T follicular helper cell (primary cell): ENCODE data around the gene PLEKHJ1.
A peak's percentile ranks its signal among the peaks of the same experiment; 100 is the strongest.

Experiments used
- DNase-seq: peaks from one replicate; pipeline ENCODE4 v3.0.0-alpha.2; 2020; ENCODE audit warnings: low read depth

The PLEKHJ1 gene

DNA sequence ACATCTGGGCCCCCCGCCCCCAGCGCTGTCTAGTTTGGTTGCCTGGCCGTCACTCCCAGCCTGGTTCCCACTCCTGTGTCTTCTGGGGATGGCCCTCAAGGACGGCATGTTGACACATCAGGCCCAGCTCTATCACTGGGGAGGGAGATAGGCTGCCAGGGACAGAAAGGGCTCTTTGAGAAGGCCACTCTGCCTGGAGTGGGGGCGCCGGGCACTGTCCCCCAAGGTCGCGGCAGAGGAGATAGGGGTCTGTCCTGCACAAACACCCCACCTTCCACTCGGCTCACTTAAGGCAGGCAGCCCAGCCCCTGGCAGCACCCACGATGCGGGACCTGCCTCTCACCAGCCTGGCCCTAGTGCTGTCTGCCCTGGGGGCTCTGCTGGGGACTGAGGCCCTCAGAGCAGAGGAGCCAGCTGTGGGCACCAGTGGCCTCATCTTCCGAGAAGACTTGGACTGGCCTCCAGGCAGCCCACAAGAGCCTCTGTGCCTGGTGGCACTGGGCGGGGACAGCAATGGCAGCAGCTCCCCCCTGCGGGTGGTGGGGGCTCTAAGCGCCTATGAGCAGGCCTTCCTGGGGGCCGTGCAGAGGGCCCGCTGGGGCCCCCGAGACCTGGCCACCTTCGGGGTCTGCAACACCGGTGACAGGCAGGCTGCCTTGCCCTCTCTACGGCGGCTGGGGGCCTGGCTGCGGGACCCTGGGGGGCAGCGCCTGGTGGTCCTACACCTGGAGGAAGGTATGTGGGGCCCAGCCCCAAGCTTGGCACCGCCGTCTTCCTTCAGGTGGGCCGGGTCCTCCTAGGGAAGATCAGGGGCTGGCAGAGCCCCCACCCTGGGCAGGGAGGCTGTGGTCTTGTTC is 13.1 kb upstream of the PLEKHJ1 start, which contains the start of gene AMH:
TSS of gene AMH (plus strand) at position 314 of the 857 bp plus-strand sequence. CDS start at position 324, 10 bp downstream.
- DNase-seq = no peak

DNA sequence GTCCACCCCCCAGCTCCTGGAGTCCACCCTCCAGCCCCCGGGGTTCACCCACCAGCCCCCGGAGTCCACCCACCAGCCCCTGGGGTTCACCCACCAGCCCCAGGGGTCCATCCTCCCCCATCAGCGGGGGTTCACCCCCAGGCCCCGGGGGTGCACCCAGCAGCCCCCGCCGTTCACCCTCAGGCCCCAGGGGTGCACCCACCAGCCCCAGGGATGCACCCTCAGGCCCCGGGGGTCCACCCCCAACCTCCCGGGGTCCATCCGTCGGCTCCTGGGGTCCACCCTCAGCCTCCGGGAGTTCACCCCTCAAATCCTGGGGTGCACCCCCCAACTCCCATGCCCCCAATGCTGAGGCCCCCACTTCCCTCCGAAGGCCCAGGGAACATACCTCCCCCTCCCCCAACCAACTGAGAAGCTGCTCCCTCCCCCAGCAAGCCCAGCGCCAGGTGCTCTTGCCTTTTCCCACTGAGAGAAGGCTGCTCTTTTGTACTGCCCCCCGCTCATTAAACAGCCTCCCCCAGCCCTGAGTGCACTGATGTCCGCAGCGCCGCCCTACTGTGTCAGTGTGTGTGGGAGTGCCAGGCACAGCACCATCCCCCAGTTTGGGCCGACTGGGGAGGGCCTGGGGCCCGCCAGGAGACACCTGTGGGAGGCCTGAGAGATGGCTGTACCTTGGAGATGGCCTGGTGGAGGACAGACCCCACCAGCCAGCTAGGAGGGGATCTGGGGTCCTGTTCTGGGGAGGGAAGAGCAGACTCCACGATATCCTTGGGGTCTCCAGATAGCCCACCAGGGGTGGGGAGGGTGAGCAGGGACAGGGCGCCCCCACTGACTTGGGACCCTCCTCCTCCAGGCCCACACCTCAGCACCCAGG is 12.2 kb upstream of the PLEKHJ1 start:
- DNase-seq = no peak

DNA sequence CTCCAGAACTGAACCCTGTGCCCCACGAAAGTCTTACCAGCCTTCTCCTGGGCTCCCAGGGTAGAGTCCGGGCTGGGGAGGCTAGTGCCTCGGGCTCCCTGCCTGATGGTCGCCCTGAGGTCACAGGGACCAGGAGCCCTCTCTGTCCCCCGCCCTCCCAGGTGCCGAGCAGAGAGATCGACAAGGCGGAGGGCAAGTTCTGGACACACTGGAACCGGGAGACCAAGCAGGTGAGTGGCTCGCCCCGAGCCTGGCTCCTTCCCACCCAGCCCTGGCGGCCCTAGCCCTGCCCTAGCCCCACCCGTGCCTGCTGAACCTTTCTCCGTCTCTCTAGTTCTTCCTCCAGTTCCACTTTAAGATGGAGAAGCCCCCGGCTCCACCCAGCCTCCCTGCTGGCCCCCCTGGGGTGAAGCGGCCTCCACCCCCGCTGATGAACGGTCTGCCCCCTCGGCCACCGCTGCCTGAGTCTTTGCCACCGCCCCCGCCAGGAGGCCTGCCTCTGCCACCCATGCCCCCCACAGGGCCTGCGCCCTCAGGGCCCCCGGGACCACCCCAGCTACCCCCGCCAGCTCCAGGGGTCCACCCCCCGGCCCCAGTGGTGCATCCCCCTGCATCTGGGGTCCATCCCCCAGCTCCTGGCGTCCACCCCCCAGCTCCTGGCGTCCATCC is 11.4 kb upstream of the PLEKHJ1 start:
- DNase-seq = no peak

DNA sequence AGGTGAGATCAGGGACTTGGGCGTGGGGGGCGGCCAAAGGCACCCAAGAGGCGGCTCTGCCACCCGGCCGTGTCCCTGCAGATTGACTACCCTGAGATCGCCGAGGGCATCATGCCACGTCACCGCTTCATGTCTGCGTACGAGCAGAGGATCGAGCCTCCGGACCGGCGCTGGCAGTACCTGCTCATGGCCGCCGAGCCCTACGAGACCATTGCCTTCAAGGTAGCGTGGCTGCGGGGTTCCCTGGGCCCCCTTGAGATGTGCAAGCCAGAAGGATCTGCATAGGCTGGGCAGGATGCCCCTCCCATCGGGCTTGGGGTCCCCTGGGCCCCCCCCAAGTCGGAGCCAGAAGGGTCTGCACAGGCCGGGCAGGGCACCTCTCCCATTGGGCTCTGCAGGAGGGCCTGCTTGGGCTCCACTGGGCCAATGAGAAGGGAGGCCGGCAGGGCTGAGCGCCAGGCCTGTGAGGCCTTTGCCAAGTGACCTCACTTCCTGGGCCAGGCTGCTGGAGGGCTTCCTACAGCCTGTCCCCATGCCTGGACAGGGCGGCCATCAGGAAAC is 10.8 kb upstream of the PLEKHJ1 start:
- DNase-seq = no peak

DNA sequence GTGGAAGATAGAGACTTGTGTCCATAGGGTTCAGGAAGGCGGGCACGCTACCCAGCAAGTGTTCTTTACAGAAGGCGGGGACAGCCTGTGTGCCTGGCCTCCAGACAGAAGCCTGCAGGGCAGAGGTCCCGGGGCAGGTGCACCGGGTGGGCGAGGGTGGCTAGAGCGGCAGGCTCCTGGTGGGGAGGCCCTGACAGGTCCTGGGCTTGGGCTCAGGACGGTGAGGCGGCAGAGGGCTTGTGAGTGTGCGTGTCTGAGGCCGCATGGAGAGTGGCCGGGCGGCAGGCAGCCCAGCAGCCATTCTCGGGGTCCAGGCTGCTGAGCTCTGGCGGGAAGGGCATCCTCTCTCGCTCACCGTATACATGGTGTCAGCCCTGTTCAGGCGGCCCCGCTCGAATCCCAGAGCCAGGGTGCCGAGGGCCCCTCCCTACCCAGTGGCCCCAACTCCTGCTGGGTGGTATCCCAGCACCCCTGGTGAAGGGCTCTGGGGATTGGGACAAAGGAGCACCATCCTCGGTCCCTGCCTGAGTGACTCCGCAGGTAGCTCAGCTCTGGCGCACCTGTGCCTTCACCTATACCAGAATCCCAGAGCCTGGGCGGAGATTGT is 10.0 kb upstream of the PLEKHJ1 start:
- no peak for DNase-seq

DNA sequence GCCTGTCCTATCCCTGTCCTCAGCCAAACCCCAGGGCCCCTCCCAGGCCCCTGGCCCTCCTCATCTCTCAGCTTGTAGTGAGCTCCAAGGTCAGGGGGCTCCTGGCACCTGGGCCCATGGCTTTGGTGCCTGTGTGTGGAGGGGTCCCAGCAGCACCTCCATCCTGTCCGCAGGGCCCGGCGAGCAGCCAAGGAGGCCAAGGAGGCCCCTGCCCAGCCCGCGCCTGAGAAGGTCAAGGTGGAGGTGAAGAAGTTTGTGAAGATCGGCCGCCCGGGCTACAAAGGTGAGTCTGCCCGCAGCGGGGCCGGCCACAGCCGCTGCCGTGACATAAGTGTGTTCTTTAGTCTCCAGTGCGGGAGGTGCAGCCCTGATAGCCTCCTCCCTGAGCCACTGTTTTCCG is 9.1 kb upstream of the PLEKHJ1 start:
- DNase-seq = no peak

DNA sequence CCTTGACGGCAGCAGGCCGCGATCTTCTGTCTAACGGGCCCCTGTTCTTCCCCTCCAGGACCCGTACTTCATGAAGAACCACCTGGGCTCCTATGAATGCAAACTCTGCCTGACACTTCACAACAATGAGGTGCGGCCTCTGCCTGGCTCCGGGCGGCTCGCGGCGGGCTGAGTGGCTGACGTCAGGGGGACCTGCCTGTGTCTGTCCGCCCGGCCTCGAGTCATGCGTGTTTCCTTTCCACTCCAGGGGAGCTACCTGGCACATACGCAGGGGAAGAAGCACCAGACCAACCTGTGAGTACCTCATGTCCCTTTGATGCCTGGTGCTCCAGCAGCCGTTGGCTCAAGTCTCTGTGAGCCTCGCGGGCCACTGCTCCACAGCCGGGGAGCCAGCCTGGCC is 8.4 kb upstream of the PLEKHJ1 start:
- no peak for DNase-seq

DNA sequence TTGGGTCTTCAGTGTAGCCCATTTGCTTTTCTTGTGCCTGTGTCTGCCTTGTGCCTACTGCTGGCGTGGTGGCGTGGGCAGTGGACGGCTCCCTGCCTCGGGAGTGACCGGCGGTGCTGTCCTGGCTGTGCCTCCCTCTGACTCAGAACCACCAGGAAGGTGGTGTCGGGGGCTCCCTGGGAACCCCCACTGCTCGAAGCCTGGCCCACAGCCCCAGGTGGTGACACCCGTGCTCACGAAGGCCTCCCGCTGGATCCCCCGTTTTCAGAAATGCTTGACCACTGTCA is 7.9 kb upstream of the PLEKHJ1 start:
- DNase-seq = no peak

DNA sequence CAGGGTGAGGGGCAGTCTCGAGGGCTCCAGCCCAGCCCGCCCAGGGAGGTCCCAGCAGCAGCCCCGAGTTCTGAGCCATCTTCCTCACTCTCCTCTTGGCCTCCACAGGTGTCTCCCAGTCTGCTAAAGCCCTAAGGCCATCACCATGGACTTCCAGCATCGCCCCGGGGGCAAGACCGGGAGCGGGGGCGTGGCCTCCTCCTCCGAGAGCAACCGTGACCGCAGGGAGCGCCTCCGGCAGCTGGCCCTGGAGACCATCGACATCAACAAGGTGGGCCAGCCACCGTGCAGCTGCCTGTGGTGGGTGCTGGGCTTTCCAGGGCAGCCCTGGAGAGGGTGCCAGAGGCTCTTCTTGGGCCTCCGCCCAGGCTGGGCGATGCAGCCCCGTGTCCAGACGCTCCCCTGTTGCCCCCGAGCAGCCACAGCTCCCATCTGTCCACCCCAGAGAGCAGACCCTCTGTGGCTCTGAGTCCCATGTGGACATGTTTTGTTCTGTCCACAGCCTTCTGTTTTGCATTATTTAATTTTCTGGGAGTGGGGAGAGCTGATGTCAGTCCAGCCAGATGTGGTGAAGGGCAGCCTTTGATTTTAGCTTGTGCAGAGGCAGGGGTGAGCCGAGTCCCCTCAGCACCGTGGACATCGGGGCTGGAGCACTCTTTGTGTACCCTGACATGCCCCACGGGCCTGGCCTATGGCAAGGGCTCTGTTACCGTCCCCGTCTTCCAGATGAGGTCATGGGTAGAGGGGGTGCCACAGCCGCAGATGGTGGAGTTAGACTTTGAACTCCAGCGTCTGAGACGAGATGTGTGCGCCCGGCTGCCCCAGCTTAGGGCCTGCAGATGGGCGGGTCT is 7.4 kb upstream of the PLEKHJ1 start:
- no peak for DNase-seq

DNA sequence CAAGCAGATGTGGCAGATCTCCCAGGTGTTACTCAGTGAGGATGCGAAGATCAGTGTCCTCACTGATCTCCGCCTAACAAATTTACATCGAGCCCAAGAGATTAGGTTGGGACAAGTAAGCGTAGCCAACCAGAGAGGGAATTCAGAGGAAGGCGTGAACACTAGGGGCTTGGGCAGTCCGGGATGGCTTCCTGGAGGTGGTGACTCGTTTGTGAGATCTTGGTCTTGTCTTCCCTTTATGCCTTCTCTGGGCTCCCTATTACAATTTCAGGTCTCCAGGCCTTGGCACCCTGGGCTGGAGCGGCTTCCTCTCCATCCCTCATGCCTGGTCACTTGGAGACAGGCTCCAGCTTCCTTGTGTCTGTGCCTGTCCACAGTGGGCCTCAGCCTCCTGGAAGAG is 6.7 kb upstream of the PLEKHJ1 start:
- no peak for DNase-seq

DNA sequence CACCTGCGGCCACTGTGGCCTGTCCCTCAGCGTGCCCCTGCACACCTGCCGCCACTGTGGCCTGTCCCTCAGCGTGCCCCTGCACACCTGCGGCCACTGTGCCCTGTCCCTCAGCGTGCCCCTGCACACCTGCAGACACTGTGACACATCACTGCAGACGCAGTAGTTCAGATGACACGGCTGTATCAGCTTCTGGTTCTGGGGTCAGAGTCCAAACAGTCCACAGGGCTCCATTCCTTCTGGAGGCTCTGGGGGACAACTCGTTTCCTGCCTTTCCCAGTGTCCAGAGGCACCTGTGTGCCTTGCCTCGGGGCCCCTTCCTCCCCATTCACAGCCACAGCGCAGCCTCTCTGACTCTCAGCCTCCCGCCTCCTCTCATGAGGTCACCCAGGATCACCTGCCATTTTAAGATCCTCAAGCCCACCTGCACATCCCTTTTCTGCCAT is 6.0 kb upstream of the PLEKHJ1 start:
- no peak for DNase-seq

DNA sequence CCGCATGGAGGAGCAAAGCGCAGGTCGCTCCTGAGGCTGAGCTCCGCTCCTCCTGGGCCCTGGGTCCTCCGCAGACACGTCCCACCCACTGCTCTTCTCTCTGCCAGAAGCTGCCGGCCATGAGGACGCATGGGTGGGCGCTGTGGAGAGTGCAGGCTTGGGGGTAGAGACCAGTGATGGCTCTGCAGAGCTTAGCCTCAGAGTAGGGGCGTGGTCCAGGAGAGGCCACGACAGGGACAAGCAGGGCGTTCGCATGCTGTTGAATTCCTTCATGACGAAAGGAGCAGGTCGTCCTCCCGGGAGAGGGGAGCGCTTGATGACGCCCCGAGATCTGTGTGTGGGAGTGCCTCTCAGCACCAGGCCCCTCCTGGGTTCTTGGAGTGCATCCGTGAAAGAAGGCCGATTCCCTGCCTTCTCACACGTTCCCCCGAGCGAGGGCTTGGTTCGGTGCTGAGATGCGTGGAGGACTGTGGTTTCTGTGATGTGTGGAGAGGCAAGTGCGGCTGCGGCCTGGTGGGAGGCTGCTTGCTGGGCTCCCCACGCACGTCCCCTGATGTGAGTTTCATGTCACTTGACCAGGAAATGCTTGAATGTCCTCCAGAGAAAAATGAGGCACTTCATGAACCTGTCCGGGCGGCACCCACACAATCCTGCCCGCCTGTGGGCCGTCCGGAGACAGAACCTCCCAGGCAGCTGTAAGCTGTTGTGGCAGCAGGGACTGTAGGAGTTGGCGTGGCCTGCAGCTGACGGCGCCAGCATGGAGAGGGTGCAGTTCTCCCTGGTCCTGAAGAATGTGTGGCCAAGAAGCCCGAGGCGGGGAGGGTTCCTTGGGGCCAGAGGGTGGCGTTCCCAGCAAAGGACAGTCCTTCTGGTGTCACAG is 5.0 kb upstream of the PLEKHJ1 start:
- DNase-seq = no peak

DNA sequence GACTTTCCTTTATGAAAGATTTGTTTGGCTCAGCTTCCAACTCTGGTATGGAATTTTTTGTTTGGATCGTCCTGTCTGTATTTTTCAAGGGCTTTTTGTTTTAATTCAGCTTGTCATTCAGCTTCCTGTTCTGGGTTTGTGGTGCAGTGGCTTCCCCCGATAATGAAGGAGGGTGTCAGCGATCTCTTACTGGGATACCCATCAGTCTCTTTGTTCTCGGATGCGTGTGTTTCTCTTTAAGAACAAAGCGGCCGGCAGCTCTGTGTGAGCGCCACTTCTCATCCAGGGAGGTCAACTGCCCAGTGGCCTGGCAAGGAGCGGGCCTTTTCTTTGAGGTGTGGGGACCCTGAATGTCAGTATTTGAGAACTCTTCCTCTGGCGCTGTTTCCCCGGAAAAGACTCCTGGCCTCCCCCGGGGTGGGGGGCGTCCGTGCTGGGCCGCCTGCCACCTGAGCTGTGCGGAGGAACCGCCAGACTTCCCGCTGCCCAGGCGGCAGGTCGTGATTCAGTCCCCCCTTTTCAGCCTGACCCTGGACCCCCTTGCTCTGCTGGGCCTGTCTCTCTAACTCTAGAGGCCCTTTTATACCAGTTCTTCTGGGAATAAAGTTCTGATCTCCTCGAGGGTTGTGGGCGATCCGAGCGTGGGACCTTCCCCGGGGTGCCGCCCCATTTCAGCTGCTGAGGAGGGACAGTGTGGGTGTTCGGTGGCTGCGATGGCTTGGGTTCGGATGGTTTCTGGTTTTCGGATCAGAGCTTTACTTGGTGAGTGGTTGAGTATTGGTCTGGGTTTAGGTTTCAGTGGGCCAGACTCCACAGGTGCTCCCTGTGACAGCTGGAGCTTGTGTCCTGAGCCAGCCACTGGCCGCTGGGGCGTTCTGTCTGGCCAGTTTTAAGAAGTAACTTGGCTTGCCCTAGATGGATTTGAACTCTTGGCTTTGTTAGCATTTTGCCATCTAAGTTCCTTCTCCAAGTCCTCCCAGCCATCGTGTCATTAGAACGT is 3.9 kb upstream of the PLEKHJ1 start:
- peak; percentile 33 for DNase-seq

DNA sequence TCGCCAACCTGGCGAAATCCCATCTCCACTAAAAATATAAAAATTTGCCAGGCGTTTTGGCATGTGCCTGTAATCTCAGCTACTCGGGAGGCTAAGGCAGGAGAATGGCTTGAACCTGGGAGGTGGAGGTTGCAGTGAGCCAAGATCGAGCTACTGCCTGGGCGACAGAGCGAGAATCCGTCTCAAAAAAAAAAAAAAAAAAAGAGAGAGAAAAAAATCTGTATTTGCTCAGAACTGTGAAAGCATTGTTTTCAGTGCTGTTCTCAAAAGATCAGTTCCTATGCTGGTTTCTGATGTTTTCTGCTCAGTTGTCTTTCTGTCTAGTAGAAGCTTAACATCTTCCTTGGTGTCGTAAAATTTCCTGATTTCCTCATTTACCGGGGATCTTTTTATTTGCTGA is 3.0 kb upstream of the PLEKHJ1 start:
- no peak for DNase-seq

DNA sequence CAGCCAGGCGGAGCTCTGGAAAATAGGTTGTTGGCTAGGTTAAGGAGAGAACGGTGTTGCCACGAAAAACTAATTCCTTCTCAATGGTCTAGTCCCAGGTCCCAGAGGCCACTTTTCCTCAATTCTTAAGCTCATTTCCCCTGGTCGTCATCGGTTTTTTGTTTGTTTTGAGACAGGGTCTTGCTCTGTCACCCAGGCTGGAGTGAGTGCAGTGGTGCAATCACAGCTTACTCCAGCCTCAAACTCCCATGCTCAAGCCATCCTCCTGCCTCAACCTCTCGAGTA is 1.7 kb upstream of the PLEKHJ1 start:
- DNase-seq = no peak

DNA sequence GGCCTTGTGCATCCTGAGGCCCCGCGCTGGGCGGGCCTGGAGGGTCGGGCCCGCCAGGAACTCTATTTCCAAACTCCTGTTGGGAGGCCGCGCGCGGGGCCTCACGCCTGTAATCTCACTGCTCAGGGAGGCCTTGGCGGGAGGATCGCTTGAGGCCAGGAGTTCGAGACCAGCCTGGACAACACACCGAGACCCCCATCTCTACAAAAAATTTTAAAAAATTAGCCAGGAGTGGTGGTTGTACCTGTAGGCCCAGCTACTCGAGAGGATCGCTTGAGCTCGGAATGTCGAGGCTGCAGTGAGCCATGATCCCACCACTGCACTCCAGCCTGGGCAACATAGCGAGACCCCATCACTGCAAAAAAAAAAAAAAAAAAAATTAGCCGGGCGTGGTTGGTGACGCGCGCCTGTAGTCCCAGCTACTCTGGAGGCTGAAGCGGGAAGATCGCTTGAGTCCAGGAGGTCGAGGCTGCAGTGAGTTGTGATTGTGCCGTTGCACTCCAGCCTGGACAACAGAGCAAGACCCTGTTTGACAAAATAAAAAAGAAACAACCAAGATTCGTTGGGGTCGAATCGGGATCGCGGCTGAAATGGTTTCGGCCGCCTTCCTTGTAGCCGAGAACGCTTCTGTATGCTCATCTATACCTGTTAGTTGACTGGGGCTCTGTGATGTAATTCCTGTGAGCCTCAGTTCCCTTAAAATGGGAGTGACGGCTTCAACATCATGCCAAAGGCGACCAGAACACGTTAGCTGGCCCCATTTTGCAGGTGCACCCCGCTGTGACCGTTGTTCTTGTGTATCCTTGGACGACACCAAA is 1.1 kb upstream of the PLEKHJ1 start:
- no peak for DNase-seq

DNA sequence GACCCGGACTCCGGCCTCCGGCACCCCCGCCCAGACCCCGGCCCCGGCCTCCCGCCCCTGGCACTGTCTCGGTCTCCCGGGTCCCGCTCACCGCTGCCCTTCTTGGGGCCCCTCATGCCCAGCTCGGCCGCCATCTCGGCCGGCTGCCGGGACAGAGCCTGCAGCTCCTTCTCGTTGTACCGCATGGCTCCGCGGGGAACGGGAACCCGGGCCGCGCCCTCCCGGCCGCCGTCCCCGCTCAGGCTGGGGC is 140 bp downstream of the PLEKHJ1 start:
- no peak for DNase-seq

DNA sequence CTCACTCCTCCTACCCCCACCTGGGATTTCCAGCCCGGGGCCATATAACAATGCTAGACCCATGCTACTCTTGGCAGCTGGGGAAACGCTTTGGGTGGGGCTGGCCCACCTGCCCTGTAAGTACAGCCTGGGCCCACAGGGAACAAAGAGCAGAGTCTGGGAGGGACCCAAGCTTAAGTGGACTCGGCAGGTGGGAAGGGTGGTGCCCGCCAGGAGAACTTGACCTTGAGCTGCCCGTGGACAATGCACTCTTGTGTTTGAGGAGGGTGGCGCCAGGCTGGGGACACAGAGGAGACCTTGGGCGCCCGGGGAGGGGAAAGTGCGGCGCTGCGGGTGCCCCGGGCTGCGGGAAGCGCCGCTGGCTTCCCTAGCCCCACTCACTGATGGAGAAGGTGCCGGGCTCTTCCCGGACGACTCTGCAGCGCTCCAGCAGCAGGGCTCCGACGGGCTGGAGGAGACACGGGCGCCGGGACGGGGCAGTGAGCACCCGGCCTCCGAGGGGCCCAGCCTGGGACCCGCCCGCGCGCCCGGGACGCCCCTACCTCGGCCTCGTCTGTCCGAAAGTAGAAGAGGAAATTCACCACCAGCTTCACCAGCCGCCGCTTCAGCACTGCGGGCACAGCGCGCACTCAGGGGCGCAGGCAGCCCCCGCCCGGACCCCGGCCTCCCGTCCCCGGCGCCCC is 607 bp downstream of the PLEKHJ1 start:
- no peak for DNase-seq
